ENCODE measurements around the gene UNC93A.
"Not testable (repeated sequence)": the region's sequence is repeated elsewhere in the genome, so short reads cannot be mapped to it uniquely, and the experiment has no call there.

Gene UNC93A

DNA sequence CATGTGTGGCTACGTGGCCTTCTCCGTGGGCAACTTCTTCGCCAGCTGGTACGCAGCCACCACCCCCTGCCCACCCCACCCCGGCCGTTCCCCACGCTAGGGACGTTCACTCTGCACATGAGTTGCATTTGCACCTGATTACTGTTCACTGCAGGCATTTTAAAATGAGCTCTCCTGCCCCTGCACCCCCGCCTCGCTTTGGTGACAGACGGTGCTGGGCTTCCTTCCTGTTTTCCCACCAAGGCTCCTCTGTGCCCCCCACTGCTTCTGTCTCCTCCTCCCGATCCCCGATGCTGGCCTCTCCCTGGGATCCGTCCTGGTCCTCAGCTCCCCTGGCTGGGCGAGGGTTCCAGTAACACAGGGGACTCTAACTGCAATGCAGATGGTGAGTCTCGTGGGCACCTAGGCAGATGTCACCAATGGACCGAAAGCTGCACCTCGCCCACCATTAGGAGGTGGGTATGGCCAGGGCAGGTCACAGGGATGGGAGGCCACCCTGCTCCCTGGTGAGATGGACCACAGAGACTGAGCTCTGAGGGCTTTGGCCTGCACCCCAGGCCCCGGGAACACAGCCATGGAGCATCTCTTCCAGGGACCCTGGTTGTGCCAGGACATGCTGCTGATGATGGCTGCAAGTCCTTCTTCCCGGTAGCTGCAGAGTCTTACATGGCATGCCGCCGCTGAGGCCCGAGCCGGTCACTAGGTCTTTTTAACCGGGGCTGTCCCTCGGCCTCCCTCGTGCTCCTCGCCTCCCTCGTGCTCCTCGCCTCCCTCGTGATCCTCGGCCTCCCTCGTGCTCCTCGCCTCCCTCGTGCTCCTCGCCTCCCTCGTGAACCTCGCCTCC lies 3.8 kb downstream of the UNC93A start:
- DNase-seq: no peak

GRCh38 chr6:167295495-167296292 lies 4.6 kb downstream of the UNC93A start:
- no peak for DNase-seq

DNA sequence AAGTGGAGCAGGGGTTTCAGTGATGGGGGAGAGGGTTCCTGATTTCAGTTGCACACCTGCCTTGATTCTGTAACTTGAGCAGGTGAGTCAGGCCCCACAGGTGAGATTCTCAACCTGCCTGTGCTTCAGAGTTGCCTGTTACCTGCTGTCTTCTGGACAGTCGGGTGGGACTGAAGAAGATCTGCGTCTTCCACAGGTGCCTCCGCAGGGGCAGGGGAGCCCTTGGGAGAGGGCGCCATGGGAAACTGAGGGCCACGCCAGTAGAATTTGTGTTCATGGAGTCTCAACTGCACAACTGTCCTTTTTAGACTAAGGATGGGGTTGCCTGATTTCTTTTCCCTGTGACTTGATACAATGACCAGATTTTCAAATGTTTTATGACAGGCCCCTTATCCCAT lies 5.2 kb downstream of the UNC93A start:
- DNase-seq: no peak

DNA sequence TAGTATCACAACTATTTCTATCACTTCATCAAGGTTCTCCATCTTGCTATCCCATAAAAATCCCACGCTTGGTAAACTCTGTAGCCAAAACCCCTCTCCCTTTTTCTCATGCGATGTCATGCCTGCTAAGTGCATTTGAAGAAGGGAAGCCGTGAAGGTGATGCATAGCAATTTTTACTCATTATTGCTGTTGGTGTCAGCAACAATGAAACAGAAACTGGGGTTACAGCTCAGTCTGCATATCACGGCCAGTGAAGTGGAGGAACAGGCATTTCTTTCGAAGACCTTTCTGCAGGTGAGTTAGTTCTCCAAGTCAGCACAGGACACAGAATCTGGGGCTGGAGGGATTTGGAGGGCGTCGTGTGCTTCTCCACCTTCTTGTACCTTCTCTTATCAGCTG lies 5.8 kb downstream of the UNC93A start:
- DNase-seq: no peak

DNA sequence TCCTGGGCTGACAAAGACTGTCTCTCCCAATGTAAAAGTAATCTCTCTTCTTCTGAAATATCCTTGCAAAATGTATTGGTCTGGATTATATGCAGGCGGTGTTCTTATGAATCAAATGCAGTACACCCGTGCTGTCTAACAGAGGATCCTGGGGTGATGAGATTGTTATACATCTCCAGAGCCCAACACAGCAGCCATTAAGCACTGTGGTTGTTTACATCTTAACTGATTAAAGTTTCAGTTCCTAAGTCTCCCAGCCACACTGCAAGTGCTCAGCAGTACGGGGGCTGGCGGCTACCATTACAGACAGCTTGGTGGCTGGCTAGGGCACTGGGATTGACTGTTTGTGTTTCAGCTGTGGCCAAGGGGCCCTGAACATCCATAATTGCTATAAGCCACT lies 7.0 kb downstream of the UNC93A start:
- no peak for DNase-seq

DNA sequence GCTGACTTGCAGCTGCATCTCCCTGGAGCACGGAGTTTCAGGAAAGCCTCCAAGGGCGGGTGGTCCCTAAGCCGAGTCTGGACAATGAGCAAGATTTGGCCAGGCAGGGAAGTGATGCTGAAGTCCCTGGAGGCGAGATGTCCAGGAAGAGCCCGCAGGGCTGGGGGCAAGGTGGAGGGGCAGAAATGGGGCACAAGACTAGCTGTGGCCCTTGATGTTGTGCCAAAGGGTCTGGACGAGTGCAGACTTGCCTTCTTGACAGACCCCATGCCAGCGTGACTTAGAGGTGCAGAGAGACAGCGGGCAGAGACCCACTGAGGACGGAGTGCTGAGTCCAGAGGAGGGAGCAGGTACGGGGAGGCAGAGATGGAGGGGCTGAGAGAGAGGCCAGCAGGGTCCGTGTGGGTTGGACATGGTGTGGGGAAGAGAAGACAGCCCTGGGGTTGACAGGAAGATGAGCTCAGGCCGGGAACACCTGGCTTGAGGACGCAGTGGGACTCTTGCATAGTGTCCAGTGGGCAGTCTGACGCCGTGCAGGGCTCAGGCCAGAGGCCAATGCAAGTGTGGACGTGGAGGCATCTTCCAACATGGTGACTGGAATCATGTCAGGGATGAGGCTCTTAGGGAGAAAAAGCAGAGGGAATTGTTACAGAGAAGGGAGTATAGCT lies 8.7 kb downstream of the UNC93A start:
- no peak for DNase-seq

DNA sequence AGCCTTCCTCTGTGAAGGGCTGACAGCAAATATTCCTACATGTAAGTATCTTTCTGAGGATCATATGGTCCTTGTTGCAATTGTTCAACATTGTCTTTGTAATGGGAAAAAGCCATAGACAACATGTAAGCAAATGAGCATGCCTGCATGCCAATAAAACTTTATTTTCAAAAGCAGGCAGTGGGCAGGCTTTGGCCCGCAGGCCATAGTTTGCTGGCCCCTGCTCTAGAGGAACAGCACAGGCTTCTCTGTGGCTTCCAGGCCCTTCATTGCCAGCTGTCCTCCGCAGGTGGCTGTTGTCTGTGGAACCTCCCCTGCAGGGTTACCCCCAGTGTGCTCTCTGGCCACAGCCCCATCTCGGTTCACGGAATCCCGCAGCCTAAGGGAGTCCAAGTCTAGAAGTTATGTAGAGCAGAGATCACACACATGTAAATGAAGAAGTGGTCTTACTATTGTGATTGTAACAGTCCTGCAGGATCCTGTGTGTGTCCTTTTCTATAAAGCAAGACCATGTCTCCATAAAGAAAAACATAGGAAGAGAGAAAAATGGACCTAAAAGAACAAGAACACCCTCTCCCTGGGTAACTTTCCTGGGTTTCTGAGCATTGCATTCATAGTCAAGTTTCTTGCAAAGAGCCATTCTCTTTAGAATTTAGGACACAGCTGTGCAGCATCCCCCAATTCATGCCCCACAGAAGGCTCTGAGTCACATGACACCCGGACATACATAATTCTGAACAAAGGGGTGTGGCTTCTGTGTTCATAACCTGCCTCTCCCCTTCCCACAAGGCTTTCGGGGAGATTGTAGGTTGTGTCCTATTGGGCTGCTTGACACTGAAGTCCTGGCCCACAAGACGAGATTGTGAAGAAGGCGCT lies 10.0 kb downstream of the UNC93A start:
- no peak for DNase-seq

DNA sequence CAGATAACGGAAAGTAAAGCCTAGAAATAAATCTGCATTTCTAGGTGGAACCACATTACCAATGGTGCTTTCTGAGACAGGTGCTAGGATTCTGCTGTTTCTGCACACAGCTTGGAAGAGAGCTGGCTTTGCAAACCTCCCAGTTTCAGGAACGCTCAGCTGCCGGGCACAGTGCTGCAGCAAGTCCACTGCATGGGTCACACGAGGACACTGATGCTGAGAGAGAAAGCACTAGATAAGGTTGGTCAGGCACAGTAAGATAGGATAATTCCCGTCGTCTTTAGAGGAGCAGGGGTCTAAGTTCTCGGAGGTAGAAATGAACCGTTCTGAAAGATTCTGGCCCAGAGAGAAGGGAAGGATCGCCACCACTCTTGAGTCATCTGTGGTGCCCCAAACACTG lies 11.0 kb downstream of the UNC93A start:
- no peak for DNase-seq

GRCh38 chr6:167302796-167303195 lies 11.7 kb downstream of the UNC93A start:
- no peak for DNase-seq

GRCh38 chr6:167303675-167304625 lies 12.8 kb downstream of the UNC93A start:
- no peak for DNase-seq

- no peak for DNase-seq
Measured at GRCh38 chr6:167304912-167305311, 13.8 kb downstream of the UNC93A start.

- no peak for DNase-seq
Measured at GRCh38 chr6:167305796-167306195, 14.7 kb downstream of the UNC93A start.

- no peak for DNase-seq
Measured at GRCh38 chr6:167306401-167306998, 15.4 kb downstream of the UNC93A start.

GRCh38 chr6:167307342-167307955 lies 16.3 kb downstream of the UNC93A start:
- no peak for DNase-seq

DNA sequence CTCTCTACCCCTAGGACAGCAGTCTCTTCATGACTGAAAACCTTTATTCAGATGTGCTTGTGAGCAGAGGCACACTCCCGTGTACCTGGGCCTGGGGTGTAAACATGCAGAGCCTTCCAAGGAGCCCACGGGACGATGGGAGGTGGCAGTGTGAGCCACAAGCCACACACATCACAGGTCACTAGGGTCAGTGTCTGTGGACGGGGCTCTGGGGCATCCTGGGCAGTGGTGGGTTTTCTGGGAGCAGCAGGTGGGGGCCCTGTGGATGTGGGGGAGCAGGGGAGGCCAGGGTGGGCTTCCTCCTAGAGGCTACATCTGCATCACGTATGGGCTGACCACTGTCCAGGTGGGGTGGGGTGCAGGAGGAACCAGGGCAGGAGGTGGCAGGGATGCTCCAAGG lies 17.1 kb downstream of the UNC93A start:
- no peak for DNase-seq

GRCh38 chr6:167309355-167310192 lies 18.5 kb downstream of the UNC93A start:
- not testable (repeated sequence) for DNase-seq

GRCh38 chr6:167311286-167311685 lies 20.2 kb downstream of the UNC93A start:
- DNase-seq: no peak

DNA sequence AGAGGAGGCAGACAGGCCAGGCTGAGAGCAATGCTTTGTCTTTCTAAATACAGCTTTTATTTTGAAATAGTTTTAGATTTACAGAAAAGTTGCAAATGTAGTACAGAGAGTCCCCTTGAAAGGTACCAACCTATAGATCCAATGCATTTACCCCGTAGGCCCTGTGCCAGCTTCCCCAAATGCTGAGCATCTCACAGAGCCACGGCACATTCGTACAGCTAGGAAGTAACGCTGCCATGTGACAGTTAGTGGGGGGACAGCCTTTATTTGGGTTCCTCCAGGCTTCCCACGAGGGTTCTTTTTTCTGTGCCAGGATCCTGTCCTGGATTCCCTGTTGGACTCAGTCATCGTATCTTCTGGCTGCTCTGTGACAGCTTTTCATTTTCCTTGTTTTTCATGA lies 20.6 kb downstream of the UNC93A start:
- not testable (repeated sequence) for DNase-seq

GRCh38 chr6:167314180-167314821 lies 23.2 kb downstream of the UNC93A start:
- DNase-seq: no peak
